ENCODE measurements around the gene TEK.

The TEK gene

DNA sequence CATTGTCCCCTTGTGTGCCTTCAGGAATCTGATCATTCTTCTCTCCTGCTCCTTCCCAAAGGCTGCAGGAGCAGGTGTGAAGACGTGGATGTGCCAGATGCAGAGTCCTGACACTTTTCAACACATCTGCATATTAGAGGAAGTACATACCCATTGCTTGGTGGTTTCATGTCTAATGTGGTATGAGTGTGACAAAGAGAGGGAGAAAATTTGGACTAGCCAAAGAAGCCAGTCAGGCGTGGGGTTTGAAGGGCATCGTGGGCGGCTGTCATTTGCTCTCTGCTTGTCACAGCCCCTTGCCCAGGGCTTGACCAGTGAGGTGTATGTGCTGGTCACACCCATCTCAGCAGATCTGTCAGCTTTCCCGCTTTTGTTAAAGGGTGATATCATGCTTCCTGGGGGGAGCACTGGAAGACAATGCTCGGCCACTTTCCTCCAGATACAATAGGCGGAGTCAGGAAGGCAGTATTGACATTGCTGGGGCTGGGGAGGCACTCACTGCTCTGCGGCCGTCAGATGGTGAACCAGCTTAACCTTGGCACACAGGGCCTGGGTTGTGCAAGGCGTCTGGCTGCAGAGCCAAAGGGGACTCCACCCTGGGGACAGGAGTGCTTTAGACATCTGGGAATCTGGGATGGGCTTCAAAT is 8.6 kb downstream of the TEK start:
- no peak overlapping the region for H3K4me2 ChIP-seq (ENCODE audit: low read length)
- peak overlapping the region; percentile 47 for H3K27ac ChIP-seq
- H3K36me3 ChIP-seq (ENCODE audit: control insufficient read depth, insufficient read depth, low read length), result no peaks in the 10 kb centered on the region
- no peaks in the 10 kb centered on the region for H3K4me1 ChIP-seq
- TF ChIP-seq, protein P1, sequence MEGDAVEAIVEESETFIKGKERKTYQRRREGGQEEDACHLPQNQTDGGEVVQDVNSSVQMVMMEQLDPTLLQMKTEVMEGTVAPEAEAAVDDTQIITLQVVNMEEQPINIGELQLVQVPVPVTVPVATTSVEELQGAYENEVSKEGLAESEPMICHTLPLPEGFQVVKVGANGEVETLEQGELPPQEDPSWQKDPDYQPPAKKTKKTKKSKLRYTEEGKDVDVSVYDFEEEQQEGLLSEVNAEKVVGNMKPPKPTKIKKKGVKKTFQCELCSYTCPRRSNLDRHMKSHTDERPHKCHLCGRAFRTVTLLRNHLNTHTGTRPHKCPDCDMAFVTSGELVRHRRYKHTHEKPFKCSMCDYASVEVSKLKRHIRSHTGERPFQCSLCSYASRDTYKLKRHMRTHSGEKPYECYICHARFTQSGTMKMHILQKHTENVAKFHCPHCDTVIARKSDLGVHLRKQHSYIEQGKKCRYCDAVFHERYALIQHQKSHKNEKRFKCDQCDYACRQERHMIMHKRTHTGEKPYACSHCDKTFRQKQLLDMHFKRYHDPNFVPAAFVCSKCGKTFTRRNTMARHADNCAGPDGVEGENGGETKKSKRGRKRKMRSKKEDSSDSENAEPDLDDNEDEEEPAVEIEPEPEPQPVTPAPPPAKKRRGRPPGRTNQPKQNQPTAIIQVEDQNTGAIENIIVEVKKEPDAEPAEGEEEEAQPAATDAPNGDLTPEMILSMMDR (IDR thresholded peaks at IDR 0.05), result no peak
- H2AFZ ChIP-seq, result no peak overlapping the region
- no peak overlapping the region for H3K9ac ChIP-seq
- no peaks in the 10 kb centered on the region for H3K79me2 ChIP-seq
- H3K9me3 ChIP-seq (ENCODE audit: control insufficient read depth, low read length), result no peaks in the 10 kb centered on the region
- no peaks in the 10 kb centered on the region for H3K27me3 ChIP-seq (ENCODE audit: control insufficient read depth, insufficient read depth, low read length)
- H3K4me3 ChIP-seq (ENCODE audit: low read depth, low read length), result no peak overlapping the region

DNA sequence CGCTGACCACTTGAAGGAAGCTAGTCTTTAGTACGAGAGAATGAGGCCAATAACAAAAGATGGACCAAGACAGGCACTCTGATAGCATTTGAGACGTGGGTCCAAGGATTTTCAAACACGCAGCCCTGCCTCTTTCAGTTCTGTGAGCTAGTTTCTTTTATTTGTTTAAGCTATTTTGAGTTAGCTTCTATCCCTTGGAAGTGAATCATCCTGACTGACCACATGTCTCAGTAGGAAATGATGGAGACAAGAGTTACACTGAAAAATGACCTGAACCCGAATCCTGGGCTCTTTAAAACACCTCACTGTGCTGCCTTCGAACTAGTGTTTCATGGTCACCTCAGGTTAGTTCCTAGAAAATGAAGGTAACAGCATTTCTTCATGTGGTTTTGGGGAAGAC is 9.9 kb downstream of the TEK start:
- Histone ChIP-seq H3K4me3 (ENCODE audit: low read depth, low read length) (no peak overlapping the region), H3K36me3 (ENCODE audit: control insufficient read depth, insufficient read depth, low read length) (no peaks in the 10 kb centered on the region), H3K27me3 (ENCODE audit: control insufficient read depth, insufficient read depth, low read length) (no peaks in the 10 kb centered on the region), H3K9me3 (ENCODE audit: control insufficient read depth, low read length) (no peaks in the 10 kb centered on the region), H3K4me2 (ENCODE audit: low read length) (no peak overlapping the region), H3K9ac (no peak overlapping the region), H3K79me2 (no peaks in the 10 kb centered on the region), H2AFZ (no peak overlapping the region), H3K27ac (no peak overlapping the region), H3K4me1 (no peaks in the 10 kb centered on the region)
- TF ChIP-seq, protein P1 (IDR thresholded peaks at IDR 0.05), result no peak

DNA sequence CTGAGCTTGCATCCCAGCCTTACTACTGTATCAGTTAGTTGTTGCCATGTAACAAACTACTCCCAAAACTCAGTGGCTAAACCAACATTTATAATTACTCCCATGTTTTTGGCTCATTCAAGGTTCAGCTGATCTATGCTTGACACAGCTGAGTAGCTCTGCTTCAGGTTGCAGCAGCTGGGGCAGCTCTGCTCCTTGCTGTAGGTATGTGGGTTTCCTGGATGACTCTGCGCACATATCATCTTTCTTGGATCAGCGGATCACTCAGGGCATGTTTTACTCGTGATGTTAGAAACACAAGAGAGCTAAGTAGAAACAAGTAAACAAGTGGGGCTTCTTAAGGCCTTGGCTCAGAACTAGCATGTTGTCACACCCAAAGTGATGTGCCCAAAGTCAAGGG is 15.1 kb downstream of the TEK start:
- Histone ChIP-seq H3K9me3 (ENCODE audit: control insufficient read depth, low read length) (no peaks in the 10 kb centered on the region), H3K27me3 (ENCODE audit: control insufficient read depth, insufficient read depth, low read length) (no peaks in the 10 kb centered on the region), H3K27ac (no peak overlapping the region), H3K79me2 (no peaks in the 10 kb centered on the region), H3K4me1 (no peaks in the 10 kb centered on the region), H3K4me3 (ENCODE audit: low read depth, low read length) (no peak overlapping the region), H3K4me2 (ENCODE audit: low read length) (no peak overlapping the region), H3K9ac (no peak overlapping the region), H2AFZ (no peak overlapping the region), H3K36me3 (ENCODE audit: control insufficient read depth, insufficient read depth, low read length) (no peaks in the 10 kb centered on the region)
- TF ChIP-seq, protein P1 (IDR thresholded peaks at IDR 0.05), result no peak

DNA sequence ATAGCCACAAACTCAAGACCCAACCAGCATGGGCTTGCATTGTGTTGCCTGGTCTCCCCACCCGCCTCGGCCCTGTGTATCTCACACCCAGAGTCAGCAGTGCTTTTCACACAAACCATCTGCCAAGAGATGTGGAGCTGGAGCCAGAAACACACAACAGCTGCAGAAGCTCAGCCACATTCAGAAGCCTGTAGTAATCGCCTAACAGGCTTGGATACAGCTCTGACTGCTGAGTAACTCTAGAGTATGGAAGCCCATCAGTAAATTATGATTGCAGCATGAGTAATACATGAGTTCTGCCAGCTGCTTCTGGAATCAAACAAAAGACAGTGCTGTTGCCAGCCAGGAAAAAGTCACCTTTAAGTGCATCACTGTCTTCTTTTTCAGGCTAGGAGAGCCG is 16.0 kb downstream of the TEK start:
- H3K4me3 ChIP-seq (ENCODE audit: low read depth, low read length), result no peak overlapping the region
- no peaks in the 10 kb centered on the region for H3K36me3 ChIP-seq (ENCODE audit: control insufficient read depth, insufficient read depth, low read length)
- H3K27me3 ChIP-seq (ENCODE audit: control insufficient read depth, insufficient read depth, low read length), result no peaks in the 10 kb centered on the region
- H2AFZ ChIP-seq, result no peak overlapping the region
- no peaks in the 10 kb centered on the region for H3K79me2 ChIP-seq
- H3K9me3 ChIP-seq (ENCODE audit: control insufficient read depth, low read length), result no peaks in the 10 kb centered on the region
- H3K27ac ChIP-seq, result no peak overlapping the region
- H3K4me1 ChIP-seq, result no peaks in the 10 kb centered on the region
- no peak overlapping the region for H3K9ac ChIP-seq
- H3K4me2 ChIP-seq (ENCODE audit: low read length), result no peak overlapping the region
- TF ChIP-seq, protein P1 (IDR thresholded peaks at IDR 0.05), result no peak

DNA sequence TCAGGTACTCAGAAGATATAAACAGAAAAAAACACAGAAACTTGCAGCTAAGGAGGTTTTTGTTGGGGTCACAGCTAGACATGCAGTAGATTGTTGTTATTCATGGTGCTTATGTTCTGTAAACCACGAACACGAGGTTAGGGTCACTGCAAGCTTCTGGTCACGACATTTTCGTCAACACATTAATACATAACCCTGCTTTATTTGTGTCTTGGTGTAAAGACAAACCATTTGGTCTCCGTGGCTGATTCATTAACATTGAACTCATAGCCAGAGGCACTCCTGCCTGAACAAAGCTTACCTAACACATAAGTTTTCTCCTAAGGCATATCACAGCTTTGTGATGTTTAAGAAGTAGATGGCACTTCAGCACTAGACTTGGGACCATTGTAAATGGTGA is 16.9 kb downstream of the TEK start:
- no peaks in the 10 kb centered on the region for H3K79me2 ChIP-seq
- H3K4me3 ChIP-seq (ENCODE audit: low read depth, low read length), result no peak overlapping the region
- H3K36me3 ChIP-seq (ENCODE audit: control insufficient read depth, insufficient read depth, low read length), result no peaks in the 10 kb centered on the region
- no peak overlapping the region for H3K9ac ChIP-seq
- H3K27ac ChIP-seq, result no peak overlapping the region
- H3K27me3 ChIP-seq (ENCODE audit: control insufficient read depth, insufficient read depth, low read length), result no peaks in the 10 kb centered on the region
- no peak overlapping the region for H3K4me2 ChIP-seq (ENCODE audit: low read length)
- TF ChIP-seq, protein P1 (IDR thresholded peaks at IDR 0.05), result no peak
- no peak overlapping the region for H2AFZ ChIP-seq
- H3K4me1 ChIP-seq, result no peaks in the 10 kb centered on the region
- no peaks in the 10 kb centered on the region for H3K9me3 ChIP-seq (ENCODE audit: control insufficient read depth, low read length)
